ENCODE results near the gene RGS13. TPM values are rescaled to one million over a fixed set of nuclear protein-coding genes. Genes with fewer than 3 reads are reported as not detected.

RGS13 gene
- total RNA-seq, 1 donor from 2014 or later = not detected

- Mint-ChIP-seq H3K27me3 (ENCODE audit: low read depth) (no peaks in the 10 kb centered on the region), H3K4me3 (no peak overlapping the region), H3K36me3 (ENCODE audit: low read depth) (no peaks in the 10 kb centered on the region), H3K4me1 (no peaks in the 10 kb centered on the region), H3K9me3 (no peaks in the 10 kb centered on the region), H3K27ac (ENCODE audit: unreplicated experiment) (no peak overlapping the region)
- DNase-seq (ENCODE audit: low read depth, low spot score) = no peak
- no peak for TF ChIP-seq CTCF (conservative IDR thresholded peaks at IDR 0.05)
Measured at GRCh38 chr1:192652159-192652558, 16.2 kb downstream of the RGS13 start.

- H3K4me3 Mint-ChIP-seq = no peak overlapping the region
- no peaks in the 10 kb centered on the region for H3K27me3 Mint-ChIP-seq (ENCODE audit: low read depth)
- no peak for DNase-seq (ENCODE audit: low read depth, low spot score)
- no peak overlapping the region for H3K27ac Mint-ChIP-seq (ENCODE audit: unreplicated experiment)
- H3K4me1 Mint-ChIP-seq = no peaks in the 10 kb centered on the region
- no peak for TF ChIP-seq CTCF (conservative IDR thresholded peaks at IDR 0.05)
- no peaks in the 10 kb centered on the region for H3K9me3 Mint-ChIP-seq
- H3K36me3 Mint-ChIP-seq (ENCODE audit: low read depth) = no peaks in the 10 kb centered on the region
Measured at GRCh38 chr1:192654120-192654519, 18.2 kb downstream of the RGS13 start.

- no peak for TF ChIP-seq CTCF (conservative IDR thresholded peaks at IDR 0.05)
- no peak overlapping the region for H3K27ac Mint-ChIP-seq (ENCODE audit: unreplicated experiment)
- no peaks in the 10 kb centered on the region for H3K4me1 Mint-ChIP-seq
- H3K36me3 Mint-ChIP-seq (ENCODE audit: low read depth) = no peaks in the 10 kb centered on the region
- no peak overlapping the region for H3K4me3 Mint-ChIP-seq
- no peak for DNase-seq (ENCODE audit: low read depth, low spot score)
- H3K27me3 Mint-ChIP-seq (ENCODE audit: low read depth) = no peaks in the 10 kb centered on the region
- no peaks in the 10 kb centered on the region for H3K9me3 Mint-ChIP-seq
Measured at GRCh38 chr1:192654591-192655251, 18.8 kb downstream of the RGS13 start.

- no peak for DNase-seq (ENCODE audit: low read depth, low spot score)
- H3K4me1 Mint-ChIP-seq = no peaks in the 10 kb centered on the region
- no peak overlapping the region for H3K27ac Mint-ChIP-seq (ENCODE audit: unreplicated experiment)
- no peak for TF ChIP-seq CTCF (conservative IDR thresholded peaks at IDR 0.05)
- peaks cover 4% of the 10 kb centered on the region for H3K9me3 Mint-ChIP-seq
- no peaks in the 10 kb centered on the region for H3K27me3 Mint-ChIP-seq (ENCODE audit: low read depth)
- no peak overlapping the region for H3K4me3 Mint-ChIP-seq
- H3K36me3 Mint-ChIP-seq (ENCODE audit: low read depth) = no peaks in the 10 kb centered on the region
Measured at GRCh38 chr1:192657760-192658159, 21.8 kb downstream of the RGS13 start.

GRCh38 chr1:192658255-192658654 lies 22.3 kb downstream of the RGS13 start:
- H3K36me3 Mint-ChIP-seq (ENCODE audit: low read depth) = no peaks in the 10 kb centered on the region
- no peak for TF ChIP-seq CTCF (conservative IDR thresholded peaks at IDR 0.05)
- H3K9me3 Mint-ChIP-seq = peaks cover 4% of the 10 kb centered on the region
- H3K4me1 Mint-ChIP-seq = no peaks in the 10 kb centered on the region
- H3K27me3 Mint-ChIP-seq (ENCODE audit: low read depth) = no peaks in the 10 kb centered on the region
- DNase-seq (ENCODE audit: low read depth, low spot score) = no peak
- no peak overlapping the region for H3K27ac Mint-ChIP-seq (ENCODE audit: unreplicated experiment)
- no peak overlapping the region for H3K4me3 Mint-ChIP-seq

All from neural crest cell (in vitro differentiated cells).